HepG2 (cell line): ENCODE measurements around the gene TCFL5.

ENCODE experiments used
- CTCF ChIP-seq: sonication (generic); formaldehyde crosslinking; IDR thresholded peaks from 2 replicates; pipeline ENCODE4 v1.5.0; 2020; ENCODE audit warnings: mild to moderate bottlenecking, missing genetic modification reagents, moderate library complexity
- JUN ChIP-seq: sonication (generic); formaldehyde crosslinking; IDR thresholded peaks from 2 replicates; pipeline ENCODE4 v1.4.0; 2020; ENCODE audit warnings: mild to moderate bottlenecking, missing genetic modification reagents

DNA sequence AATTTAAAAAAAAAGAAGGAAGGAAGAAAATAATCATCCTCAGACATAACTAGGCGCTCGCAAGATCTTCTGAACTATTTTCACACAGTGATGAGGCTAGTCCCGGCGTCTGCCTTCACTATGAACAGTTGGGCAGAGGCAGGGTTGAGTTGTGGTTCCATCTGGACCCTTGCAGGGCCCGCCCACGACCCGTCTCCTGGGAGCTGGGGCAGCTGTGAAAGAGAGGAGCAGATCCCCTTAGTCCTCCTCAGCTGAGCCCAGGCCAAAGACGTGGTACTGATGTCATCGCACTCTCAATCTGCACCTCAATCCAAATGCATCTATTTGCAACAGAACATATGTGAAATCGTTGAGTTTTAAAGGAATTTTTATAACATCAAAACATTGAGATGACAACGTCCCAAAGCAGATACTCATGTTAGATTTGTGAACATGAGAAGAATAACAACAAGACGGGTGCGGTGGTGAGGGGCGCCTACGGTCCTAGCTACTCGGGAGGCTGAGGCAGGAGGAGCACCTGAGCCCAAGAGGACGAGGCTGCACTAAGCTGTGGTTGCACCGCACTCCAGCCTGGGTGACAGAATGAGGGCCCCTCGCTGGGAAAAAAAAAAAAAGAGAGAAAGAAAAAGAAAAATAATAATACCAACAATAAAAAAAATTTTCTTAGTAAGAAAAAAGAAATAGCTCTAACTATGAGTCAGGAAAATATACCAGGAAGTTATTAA lies 15.3 kb downstream of the TCFL5 start:
- no peak for TF ChIP-seq JUN (CRISPR knock-in tag)
- TF ChIP-seq CTCF, result no peak
